HepG2 (cell line): ENCODE measurements around the gene SMYD5. TPM values are rescaled to one million over a fixed set of nuclear protein-coding genes. Genes with fewer than 3 reads are reported as not detected.

Experiments
- ATF4 ChIP-seq, 2 experiments: fragments of 450-650 bp in 1 of 2; sonication (generic) in 1 of 2; formaldehyde crosslinking; IDR thresholded peaks; 2 replicates each; pipeline versions ENCODE4 v1.5.0 to v1.8.0; 2020 to 2022; ENCODE audit warnings: mild to moderate bottlenecking in 1 of 2, missing genetic modification reagents in 1 of 2
- CBX2 ChIP-seq, 2 experiments: fragments of 200-600 bp in 1 of 2; sonication (generic); formaldehyde crosslinking in 1 of 2; IDR thresholded peaks; 2 replicates each; pipeline versions ENCODE4 v1.7.0 to v1.8.1; 2018 to 2022; ENCODE audit warnings: low read depth in 2 of 2, low read length in 1 of 2, mild to moderate bottlenecking in 1 of 2, missing genetic modification reagents in 1 of 2
- CREB1 ChIP-seq, 2 experiments: fragments of 450-650 bp in 1 of 2; IDR thresholded peaks; 2 replicates each; pipeline ENCODE4 v1.6.1; 2016 to 2017; ENCODE audit warnings: control low read depth in 1 of 2, mild to moderate bottlenecking in 1 of 2, missing compliant biosample characterization in 1 of 2, missing genetic modification characterization in 1 of 2
- CREBL2 ChIP-seq: sonication (generic); formaldehyde crosslinking; IDR thresholded peaks from 2 replicates; pipeline ENCODE4 v1.8.1; 2023; ENCODE audit warnings: missing genetic modification reagents, mild to moderate bottlenecking, borderline replicate concordance
- EEA1 ChIP-seq: sonication (generic); formaldehyde crosslinking; IDR thresholded peaks from 2 replicates; pipeline ENCODE4 v1.5.1; 2020; ENCODE audit warnings: mild to moderate bottlenecking, missing genetic modification reagents, borderline replicate concordance
- HCFC1 ChIP-seq: fragments of 150-350 bp; IDR thresholded peaks from 2 replicates; pipeline ENCODE4 v1.6.1; 2014; ENCODE audit warnings: low read depth, low read length
- HIVEP1 ChIP-seq: sonication (generic); formaldehyde crosslinking; IDR thresholded peaks from 2 replicates; pipeline ENCODE4 v1.4.0; 2020; ENCODE audit warnings: mild to moderate bottlenecking, missing genetic modification reagents
- KLF9 ChIP-seq: IDR thresholded peaks from 2 replicates; pipeline ENCODE4 v1.6.1; 2016; ENCODE audit warnings: low read depth
- NFATC3 ChIP-seq: sonication (generic); formaldehyde crosslinking; IDR thresholded peaks from 2 replicates; pipeline ENCODE4 v1.5.1; 2020; ENCODE audit warnings: mild to moderate bottlenecking, missing genetic modification reagents
- REPIN1 ChIP-seq: sonication (generic); formaldehyde crosslinking; IDR thresholded peaks from 2 replicates; pipeline ENCODE4 v1.8.0; 2022; ENCODE audit warnings: missing genetic modification reagents, low read depth, mild to moderate bottlenecking, borderline replicate concordance
- SP4 ChIP-seq: sonication (generic); formaldehyde crosslinking; IDR thresholded peaks from 2 replicates; pipeline ENCODE4 v1.8.1; 2023; ENCODE audit warnings: mild to moderate bottlenecking, missing genetic modification reagents
- TSC22D2 ChIP-seq: sonication (generic); formaldehyde crosslinking; IDR thresholded peaks from 2 replicates; pipeline ENCODE4 v1.5.1; 2020; ENCODE audit warnings: missing genetic modification reagents, mild to moderate bottlenecking, borderline replicate concordance
- ZBTB33 ChIP-seq: sonication (generic); formaldehyde crosslinking; IDR thresholded peaks from 2 replicates; pipeline ENCODE4 v1.4.0; 2020; ENCODE audit warnings: missing genetic modification reagents
- ZMAT3 ChIP-seq: sonication (generic); formaldehyde crosslinking; conservative IDR thresholded peaks from 2 replicates; pipeline ENCODE4 v1.7.0; 2021; ENCODE audit warnings: missing genetic modification reagents
- ZNF430 ChIP-seq: sonication (generic); formaldehyde crosslinking; IDR thresholded peaks from 2 replicates; pipeline ENCODE4 v1.9.0; 2021; ENCODE audit warnings: mild to moderate bottlenecking, missing genetic modification reagents
- ZNF615 ChIP-seq: sonication (generic); formaldehyde crosslinking; IDR thresholded peaks from 2 replicates; pipeline ENCODE4 v1.5.0; 2020; ENCODE audit warnings: mild to moderate bottlenecking, missing genetic modification reagents, borderline replicate concordance
- ZSCAN9 ChIP-seq: IDR thresholded peaks from 2 replicates; pipeline ENCODE4 v1.6.1; 2016; ENCODE audit warnings: borderline replicate concordance
- polyA plus RNA-seq, 8 experiments: library from polyadenylated mRNA; depleted of rRNA in 3 of 8; stranded (reverse) in 7 of 8; unstranded in 1 of 8; fragments of >200 nt; fragmentation: Illumina TruSeq in 4 of 8; extraction: Trizol in 4 of 8; gene quantifications; 2 replicates each; pipeline versions ENCODE4 v1.2.1 to v1.2.3, GENCODE V29; 2011 to 2016; ENCODE audit warnings: low read depth in 4 of 8, missing spikeins in 1 of 8, mixed read lengths in 1 of 8; ENCODE audit not compliant: insufficient read depth in 1 of 8
- total RNA-seq, 5 experiments: library from RNA; depleted of rRNA; stranded (reverse); fragments of >200 nt; fragmentation: Illumina TruSeq; extraction: Trizol; gene quantifications; 2 replicates each; pipeline ENCODE4 v1.2.3, GENCODE V29; 2016; ENCODE audit warnings: low read depth in 1 of 5
- TF ChIP-seq, protein P1 (sequence below): sonication (generic); formaldehyde crosslinking; IDR thresholded peaks from 2 replicates; pipeline ENCODE4 v1.5.1; 2020; ENCODE audit warnings: missing genetic modification reagents, mild to moderate bottlenecking, borderline replicate concordance
- TF ChIP-seq, protein P2 (sequence below): sonication (generic); formaldehyde crosslinking; IDR thresholded peaks from 2 replicates; pipeline ENCODE4 v1.9.0; 2021; ENCODE audit warnings: missing genetic modification reagents, mild to moderate bottlenecking, borderline replicate concordance
- TF ChIP-seq, protein P3 (sequence below): sonication (generic); formaldehyde crosslinking; IDR thresholded peaks from 2 replicates; pipeline ENCODE4 v1.4.0; 2020; ENCODE audit warnings: low read depth, mild to moderate bottlenecking, missing genetic modification reagents

The SMYD5 gene
- total and polyA plus RNA-seq, 2 of the 13 experiments (the other 11 are each of a cell fraction or from before 2014, with no cell fraction given) = 55.8 to 70.4 TPM

GRCh38 chr2:73176881-73177644 lies 37.0 kb upstream of the SMYD5 start (continued):
- TF ChIP-seq ZSCAN9 (CRISPR knock-in tag) = no peak
- TF ChIP-seq ATF4 (CRISPR knock-in tag; IDR thresholded peaks at IDR 0.05) = no peak
- peak; percentile 64 for TF ChIP-seq CREB1 (IDR thresholded peaks at IDR 0.05)
- TF ChIP-seq CREB1 (CRISPR knock-in tag; IDR thresholded peaks at IDR 0.05) = no peak
- no peak for TF ChIP-seq CBX2 (IDR thresholded peaks at IDR 0.05; ENCODE audit: low read depth, low read length)
- no peak for TF ChIP-seq CBX2 (CRISPR knock-in tag; IDR thresholded peaks at IDR 0.05; ENCODE audit: low read depth)
- TF ChIP-seq CREBL2 (CRISPR knock-in tag) = no peak; the same call in 1 of the 2 replicates
- peak; percentile 86; the same call in 1 of the 2 replicates for TF ChIP-seq TSC22D2 (CRISPR knock-in tag)
- TF ChIP-seq, protein P1, sequence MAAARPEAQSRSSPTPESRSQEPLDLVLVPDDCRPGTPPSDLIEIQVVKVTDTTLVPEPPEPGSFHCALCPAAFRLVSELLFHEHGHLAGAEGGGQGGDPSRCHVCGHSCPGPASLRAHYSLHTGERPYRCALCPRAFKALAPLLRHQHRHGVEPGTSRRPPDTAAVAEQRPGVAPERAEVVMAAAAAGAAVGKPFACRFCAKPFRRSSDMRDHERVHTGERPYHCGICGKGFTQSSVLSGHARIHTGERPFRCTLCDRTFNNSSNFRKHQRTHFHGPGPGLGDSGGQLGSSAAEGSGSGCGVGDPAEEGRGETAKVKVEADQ = peak; percentile 67; the same call in 1 of the 2 replicates
- TF ChIP-seq, protein P2, sequence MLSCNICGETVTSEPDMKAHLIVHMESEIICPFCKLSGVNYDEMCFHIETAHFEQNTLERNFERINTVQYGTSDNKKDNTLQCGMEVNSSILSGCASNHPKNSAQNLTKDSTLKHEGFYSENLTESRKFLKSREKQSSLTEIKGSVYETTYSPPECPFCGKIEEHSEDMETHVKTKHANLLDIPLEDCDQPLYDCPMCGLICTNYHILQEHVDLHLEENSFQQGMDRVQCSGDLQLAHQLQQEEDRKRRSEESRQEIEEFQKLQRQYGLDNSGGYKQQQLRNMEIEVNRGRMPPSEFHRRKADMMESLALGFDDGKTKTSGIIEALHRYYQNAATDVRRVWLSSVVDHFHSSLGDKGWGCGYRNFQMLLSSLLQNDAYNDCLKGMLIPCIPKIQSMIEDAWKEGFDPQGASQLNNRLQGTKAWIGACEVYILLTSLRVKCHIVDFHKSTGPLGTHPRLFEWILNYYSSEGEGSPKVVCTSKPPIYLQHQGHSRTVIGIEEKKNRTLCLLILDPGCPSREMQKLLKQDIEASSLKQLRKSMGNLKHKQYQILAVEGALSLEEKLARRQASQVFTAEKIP (CRISPR knock-in tag) = no peak
- no peak for TF ChIP-seq HCFC1
- no peak for TF ChIP-seq ZNF430 (CRISPR knock-in tag)
- TF ChIP-seq ZNF615 (CRISPR knock-in tag) = no peak
- TF ChIP-seq ZBTB33 (CRISPR knock-in tag) = peak; percentile 61
- peak; percentile 90 for TF ChIP-seq REPIN1 (CRISPR knock-in tag)
- TF ChIP-seq, protein P3, sequence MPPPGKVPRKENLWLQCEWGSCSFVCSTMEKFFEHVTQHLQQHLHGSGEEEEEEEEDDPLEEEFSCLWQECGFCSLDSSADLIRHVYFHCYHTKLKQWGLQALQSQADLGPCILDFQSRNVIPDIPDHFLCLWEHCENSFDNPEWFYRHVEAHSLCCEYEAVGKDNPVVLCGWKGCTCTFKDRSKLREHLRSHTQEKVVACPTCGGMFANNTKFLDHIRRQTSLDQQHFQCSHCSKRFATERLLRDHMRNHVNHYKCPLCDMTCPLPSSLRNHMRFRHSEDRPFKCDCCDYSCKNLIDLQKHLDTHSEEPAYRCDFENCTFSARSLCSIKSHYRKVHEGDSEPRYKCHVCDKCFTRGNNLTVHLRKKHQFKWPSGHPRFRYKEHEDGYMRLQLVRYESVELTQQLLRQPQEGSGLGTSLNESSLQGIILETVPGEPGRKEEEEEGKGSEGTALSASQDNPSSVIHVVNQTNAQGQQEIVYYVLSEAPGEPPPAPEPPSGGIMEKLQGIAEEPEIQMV (CRISPR knock-in tag) = peak; percentile 89
- no peak; the same call in 1 of the 2 replicates for TF ChIP-seq HIVEP1 (CRISPR knock-in tag)
- no peak for TF ChIP-seq EEA1 (CRISPR knock-in tag)
- TF ChIP-seq ZMAT3 (CRISPR knock-in tag) = peak; percentile 89
- no peak for TF ChIP-seq NFATC3
- peak; percentile 76; the same call in 1 of the 2 replicates for TF ChIP-seq SP4 (CRISPR knock-in tag)
- no peak for TF ChIP-seq KLF9 (CRISPR knock-in tag)
